OCI-LY3 (cell line): ENCODE results near the gene LSP1.

Source experiments
- EZH2phosphoT487 ChIP-seq: fragments of 200-600 bp; shearing (Covaris generic); IDR thresholded peaks from 2 replicates; pipeline ENCODE4 v1.6.1; 2018; ENCODE audit warnings: antibody characterized with exemption, mixed run types, low read depth
- TF ChIP-seq, protein P1 (sequence below): fragments of 200-600, 300-600 bp; sonication (generic); IDR thresholded peaks from 2 replicates; pipeline ENCODE4 v1.5.1; 2014; ENCODE audit warnings: antibody characterized with exemption, low read length, low read depth

DNA sequence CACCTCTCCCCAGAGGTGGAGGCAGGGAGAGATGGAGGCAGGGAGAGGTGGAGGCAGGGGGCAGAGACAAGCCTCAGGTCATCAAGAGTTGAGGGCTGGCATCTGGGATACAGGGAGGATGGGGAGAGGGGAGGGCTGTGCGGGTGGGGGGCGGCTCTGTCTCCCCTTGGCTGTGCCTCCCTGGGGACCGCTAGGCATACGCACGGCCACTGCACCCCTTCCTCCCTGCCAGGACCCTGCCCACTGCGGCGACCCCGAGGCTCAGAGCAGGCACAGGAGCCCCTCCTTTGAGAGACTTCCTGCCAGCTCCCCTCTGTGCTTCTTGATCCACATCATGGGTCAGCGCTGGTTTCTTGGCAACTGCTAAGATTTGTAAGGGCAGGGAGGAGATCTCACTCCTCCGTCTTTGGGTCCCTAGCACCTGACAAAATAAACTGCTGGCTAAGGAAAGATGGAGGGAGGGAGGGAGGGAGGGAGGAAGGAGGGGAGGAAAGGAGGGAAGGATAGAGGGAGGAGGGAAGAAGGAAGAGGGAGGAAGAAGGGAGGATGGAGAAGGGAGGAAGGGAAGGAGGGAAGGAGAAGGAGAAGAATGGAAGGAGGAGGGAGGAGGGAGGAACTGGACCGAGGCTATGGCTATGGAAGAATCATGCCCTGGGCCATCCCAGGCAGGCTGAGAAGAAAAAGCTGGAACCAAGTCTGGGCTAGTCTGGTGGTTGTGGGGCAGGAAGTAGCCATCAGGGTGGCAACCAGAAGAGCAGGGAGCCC, 20.3 kb downstream of the LSP1 start:
- TF ChIP-seq, protein P1, sequence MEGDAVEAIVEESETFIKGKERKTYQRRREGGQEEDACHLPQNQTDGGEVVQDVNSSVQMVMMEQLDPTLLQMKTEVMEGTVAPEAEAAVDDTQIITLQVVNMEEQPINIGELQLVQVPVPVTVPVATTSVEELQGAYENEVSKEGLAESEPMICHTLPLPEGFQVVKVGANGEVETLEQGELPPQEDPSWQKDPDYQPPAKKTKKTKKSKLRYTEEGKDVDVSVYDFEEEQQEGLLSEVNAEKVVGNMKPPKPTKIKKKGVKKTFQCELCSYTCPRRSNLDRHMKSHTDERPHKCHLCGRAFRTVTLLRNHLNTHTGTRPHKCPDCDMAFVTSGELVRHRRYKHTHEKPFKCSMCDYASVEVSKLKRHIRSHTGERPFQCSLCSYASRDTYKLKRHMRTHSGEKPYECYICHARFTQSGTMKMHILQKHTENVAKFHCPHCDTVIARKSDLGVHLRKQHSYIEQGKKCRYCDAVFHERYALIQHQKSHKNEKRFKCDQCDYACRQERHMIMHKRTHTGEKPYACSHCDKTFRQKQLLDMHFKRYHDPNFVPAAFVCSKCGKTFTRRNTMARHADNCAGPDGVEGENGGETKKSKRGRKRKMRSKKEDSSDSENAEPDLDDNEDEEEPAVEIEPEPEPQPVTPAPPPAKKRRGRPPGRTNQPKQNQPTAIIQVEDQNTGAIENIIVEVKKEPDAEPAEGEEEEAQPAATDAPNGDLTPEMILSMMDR: no peak
- TF ChIP-seq EZH2phosphoT487: no peak
